B cell (primary cell): Measurements from ENCODE around the gene GUCY1B1. TPM values are rescaled to one million over a fixed set of nuclear protein-coding genes. Genes with fewer than 3 reads are reported as not detected.

Experiments
- ATAC-seq: fragments of 200-7000 bp; cut with Tn5 transposase; one replicate; pipeline ENCODE4 v1.10.0; 2021; ENCODE audit warnings: low read depth, mild to moderate bottlenecking, moderate number of reproducible peaks, moderate library complexity
- CTCF ChIA-PET: fragments of 350-600 bp; sonication (Branson Sonifier 250); formaldehyde crosslinking; loops from one replicate; lab custom pipeline; 2021; ENCODE audit warnings: antibody characterized with exemption, inconsistent platforms; lab: Charles Lee
- POLR2A ChIA-PET: fragments of 350-600 bp; sonication (Branson Sonifier 250); formaldehyde crosslinking; loops from one replicate; lab custom pipeline; 2021; ENCODE audit warnings: antibody characterized with exemption; lab: Charles Lee
- DNase-seq: peaks from one replicate; pipeline ENCODE4 v3.0.0; 2013
- H2AFZ ChIP-seq: 2 replicates; pipeline ENCODE4 v1.6.1; 2012; ENCODE audit warnings: mild to moderate bottlenecking, low read depth, low read length; ENCODE audit not compliant: insufficient read depth, poor library complexity, severe bottlenecking
- H3K27ac ChIP-seq, 2 donors: 1 replicate in 1 of 2; 2 replicates in 1 of 2; pipeline ENCODE4 v1.5.1; 2012 to 2013; ENCODE audit warnings: low read length in 2 of 2, mild to moderate bottlenecking in 2 of 2, moderate library complexity in 1 of 2
- H3K27me3 ChIP-seq, 4 experiments: fragments of 200-600 bp in 1 of 4; sonication (generic) in 1 of 4; replicated peaks in 1 of 4; 1 replicate in 2 of 4; 2 replicates in 2 of 4; pipeline versions ENCODE4 v1.6.1 to v1.7.0; 2013 to 2016; ENCODE audit warnings: low read length in 3 of 4, mild to moderate bottlenecking in 2 of 4, mixed read lengths in 1 of 4, moderate library complexity in 1 of 4; ENCODE audit not compliant: insufficient read depth in 4 of 4, control insufficient read depth in 3 of 4; ENCODE audit errors: control extremely low read depth in 1 of 4
- H3K36me3 ChIP-seq, 2 experiments: replicated peaks in 1 of 2; 1 replicate in 1 of 2; 2 replicates in 1 of 2; pipeline versions ENCODE4 v1.6.1 to v1.7.1; 2013; ENCODE audit warnings: low read length in 1 of 2; ENCODE audit not compliant: insufficient read depth in 2 of 2, control insufficient read depth in 1 of 2; ENCODE audit errors: control extremely low read depth in 1 of 2, extremely low read depth in 1 of 2
- H3K4me1 ChIP-seq, 2 donors: fragments of 200-600 bp in 1 of 2; sonication (generic) in 1 of 2; 1 replicate in 1 of 2; 2 replicates in 1 of 2; pipeline versions ENCODE4 v1.5.1 to v1.6.1; 2013 to 2017; ENCODE audit warnings: low read length in 2 of 2; ENCODE audit not compliant: control insufficient read depth in 2 of 2, insufficient read depth in 2 of 2
- H3K4me2 ChIP-seq: replicated peaks from 2 replicates; pipeline ENCODE3; 2012; ENCODE audit warnings: mild to moderate bottlenecking, low read depth, low read length; ENCODE audit not compliant: poor library complexity, severe bottlenecking
- H3K4me3 ChIP-seq, 5 experiments: fragments of 200-600 bp in 1 of 5; sonication (generic) in 1 of 5; 1 replicate in 3 of 5; 2 replicates in 2 of 5; pipeline versions ENCODE4 v1.5.1 to v1.7.0; 2011 to 2016; ENCODE audit warnings: low read length in 4 of 5, mild to moderate bottlenecking in 4 of 5, low read depth in 2 of 5, control low read depth in 1 of 5, moderate library complexity in 1 of 5; ENCODE audit not compliant: insufficient read depth in 1 of 5; ENCODE audit errors: control extremely low read depth in 1 of 5, extremely low read depth in 1 of 5
- H3K79me2 ChIP-seq: fragments of 200-600 bp; sonication (generic); one replicate; pipeline ENCODE4 v1.6.0; 2016; ENCODE audit warnings: low read length; ENCODE audit not compliant: control insufficient read depth, insufficient read depth
- H3K9ac ChIP-seq: fragments of 200-600 bp; sonication (generic); 2 replicates; pipeline ENCODE4 v1.6.1; 2017; ENCODE audit warnings: mild to moderate bottlenecking, low read length, moderate library complexity
- H3K9me3 ChIP-seq, 3 donors: one replicate each; pipeline versions ENCODE4 v1.6.1 to v1.7.1; 2013; ENCODE audit warnings: low read length in 2 of 3; ENCODE audit not compliant: control insufficient read depth in 2 of 3, insufficient read depth in 1 of 3; ENCODE audit errors: control extremely low read depth in 1 of 3
- H4K20me1 ChIP-seq: 2 replicates; pipeline ENCODE4 v1.6.0; 2012; ENCODE audit warnings: mild to moderate bottlenecking, low read length; ENCODE audit not compliant: insufficient read depth, control insufficient read depth, poor library complexity, severe bottlenecking
- H3K27ac Mint-ChIP-seq: one replicate; pipeline ENCODE4 v1.8.0; 2021; ENCODE audit warnings: mixed read lengths
- H3K27me3 Mint-ChIP-seq: one replicate; pipeline ENCODE4 v1.8.0; 2021; ENCODE audit warnings: mixed read lengths
- H3K4me1 Mint-ChIP-seq: one replicate; pipeline ENCODE4 v1.8.0; 2021; ENCODE audit warnings: mixed read lengths
- H3K4me3 Mint-ChIP-seq: one replicate; pipeline ENCODE4 v1.8.0; 2021; ENCODE audit warnings: mixed read lengths
- H3K9me3 Mint-ChIP-seq: one replicate; pipeline ENCODE4 v1.8.0; 2022; ENCODE audit warnings: mixed read lengths; ENCODE audit not compliant: insufficient read depth
- CTCF ChIP-seq: fragments of 200-600 bp; IDR thresholded peaks from one replicate; pipeline ENCODE4 v1.8.0; 2022; ENCODE audit warnings: antibody characterized with exemption, mild to moderate bottlenecking
- EZH2 ChIP-seq: IDR thresholded peaks from 2 replicates; pipeline ENCODE4 v1.6.1; 2012; ENCODE audit warnings: borderline replicate concordance, low read depth, mild to moderate bottlenecking, moderate library complexity, low read length; ENCODE audit not compliant: insufficient read depth, poor library complexity, severe bottlenecking
- WGBS: methylation state at CpG from one replicate; pipeline ENCODE4 v1.1.5; 2013; ENCODE audit warnings: missing lambda C conversion rate; ENCODE audit not compliant: insufficient coverage; 5-methylcytosine and 5-hydroxymethylcytosine counted together
- intact Hi-C: fragments of 100-400 bp; cut with micrococcal nuclease; formaldehyde crosslinking; loops from one replicate; pipeline ENCODE4 v1.10.0; 2022
- polyA plus RNA-seq: library from polyadenylated mRNA; depleted of rRNA; stranded (reverse); fragments of >200 nt; gene quantifications from 2 replicates; pipeline ENCODE4 v1.2.3, GENCODE V29; 2012
- total RNA-seq, 2 donors: library from RNA; stranded (reverse); fragments of 120-200 nt in 1 of 2; gene quantifications; 1 replicate in 1 of 2; 2 replicates in 1 of 2; pipeline versions ENCODE4 v1.2.3 to v1.2.4, GENCODE V29; 2013 to 2022

GUCY1B1 gene
- total and polyA plus RNA-seq, 2 donors (not counting 1 experiment from before 2014, with no cell fraction given) = 0.09 to 0.10 TPM

DNA sequence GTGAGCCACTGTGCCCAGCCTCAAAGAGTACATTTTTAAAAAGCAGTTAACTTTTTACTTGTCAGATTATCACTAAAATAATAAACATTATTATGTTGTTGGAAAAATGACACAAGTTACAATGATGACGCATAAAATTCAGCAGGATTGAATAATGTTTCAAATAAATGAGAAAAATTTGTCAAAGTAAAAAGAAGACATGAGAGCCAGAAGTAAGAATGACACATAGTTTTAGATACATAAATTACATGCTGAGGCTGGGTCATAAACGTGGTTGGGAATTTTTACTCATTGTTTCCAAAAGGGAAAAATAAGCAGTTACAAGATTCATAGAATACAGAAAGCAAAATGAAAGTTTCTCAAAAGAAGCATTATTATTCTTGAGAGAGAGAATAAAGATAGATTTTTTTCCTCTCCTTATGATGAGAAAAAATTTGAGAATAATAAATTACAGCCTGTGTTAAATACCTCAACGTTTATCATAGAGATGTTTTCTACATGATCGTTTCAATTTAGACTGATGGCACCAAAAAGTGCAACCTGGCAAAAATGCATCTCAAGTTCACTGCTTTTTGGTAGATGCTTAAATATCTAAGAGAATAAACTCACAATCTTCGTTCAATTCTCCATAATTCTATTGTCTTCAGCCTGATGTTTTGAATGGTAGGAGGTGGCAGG is 40.4 kb downstream of the GUCY1B1 start:
- Mint-ChIP-seq H3K4me3 (no peak overlapping the region), H3K9me3 (no peaks in the 10 kb centered on the region), H3K27me3 (no peaks in the 10 kb centered on the region), H3K4me1 (no peaks in the 10 kb centered on the region), H3K27ac (no peak overlapping the region)
- Histone ChIP-seq H3K79me2 (no peaks in the 10 kb centered on the region), H3K9ac (no peak overlapping the region), H3K9me3 (no peaks in the 10 kb centered on the region), H3K27ac (no peak overlapping the region), H3K4me3 (no peak overlapping the region), H4K20me1 (no peaks in the 10 kb centered on the region), H3K4me2 (no peak overlapping the region), H3K4me1 (no peaks in the 10 kb centered on the region), H3K27me3 (no peaks in the 10 kb centered on the region), H3K36me3 (no peaks in the 10 kb centered on the region), H2AFZ (no peak overlapping the region)
- POLR2A ChIA-PET = no interaction called here
- TF ChIP-seq EZH2 = no peak
- no peak for TF ChIP-seq CTCF
- CTCF ChIA-PET = no interaction called here
- no peak for ATAC-seq
- no peak for DNase-seq
- intact Hi-C loops = no loop called here
- WGBS = no CpG with 5 or more reads among the region's 5 CpGs

GRCh38 chr4:155799794-155800123 is 40.9 kb downstream of the GUCY1B1 start:
- ATAC-seq = no peak

More at GRCh38 chr4:155799794-155800123, 40.9 kb downstream of the GUCY1B1 start:
- no peak for DNase-seq
- no peaks in the 10 kb centered on the region for H4K20me1 ChIP-seq
- no peak overlapping the region for H2AFZ ChIP-seq
- Mint-ChIP-seq H3K27me3 (no peaks in the 10 kb centered on the region), H3K4me1 (no peaks in the 10 kb centered on the region), H3K4me3 (no peak overlapping the region), H3K27ac (no peak overlapping the region), H3K9me3 (no peaks in the 10 kb centered on the region)
- H3K27ac ChIP-seq = no peak overlapping the region
- TF ChIP-seq CTCF (no peak), EZH2 (no peak)
- no peak overlapping the region for H3K9ac ChIP-seq
- H3K9me3 ChIP-seq = no peaks in the 10 kb centered on the region
- WGBS = 95% methylated on average over 4 of the region's 8 CpGs
- no peak overlapping the region for H3K4me2 ChIP-seq
- H3K4me1 ChIP-seq = no peaks in the 10 kb centered on the region
- no peaks in the 10 kb centered on the region for H3K27me3 ChIP-seq
- H3K4me3 ChIP-seq = no peak overlapping the region
- ChIA-PET CTCF (no interaction called here), POLR2A (no interaction called here)
- H3K36me3 ChIP-seq = no peaks in the 10 kb centered on the region
- H3K79me2 ChIP-seq = no peaks in the 10 kb centered on the region
- intact Hi-C loops = no loop called here
